ENCODE data around the gene CGB7. TPM values are rescaled to one million over a fixed set of nuclear protein-coding genes. Genes with fewer than 3 reads are reported as not detected.

CGB7 gene
- total RNA-seq, 1 donor from 2014 or later, result 7.1 TPM

GRCh38 chr19:49065905-49066512 is 8.5 kb upstream of the CGB7 start:
- TF ChIP-seq CTCF (IDR thresholded peaks at IDR 0.05; ENCODE audit: insufficient read depth, low read depth, low read length) (no peak), EZH2 (IDR thresholded peaks at IDR 0.05; ENCODE audit: insufficient read depth, low read length) (no peak)
- no peak for DNase-seq (ENCODE audit: low read depth)
- Histone ChIP-seq H3K79me2 (ENCODE audit: insufficient read depth, low read length) (peaks cover 9% of the 10 kb centered on the region), H3K9me3 (ENCODE audit: insufficient read depth, low read depth, low read length) (peaks cover 8% of the 10 kb centered on the region), H2AFZ (ENCODE audit: low read depth, low read length) (no peak overlapping the region), H4K20me1 (ENCODE audit: insufficient read depth, low read length) (peaks cover 44% of the 10 kb centered on the region), H3K9ac (ENCODE audit: low read length) (no peak overlapping the region), H3K4me1 (ENCODE audit: insufficient read depth, low read length) (peaks cover 21% of the 10 kb centered on the region), H3K27me3 (ENCODE audit: insufficient read depth, low read length) (no peaks in the 10 kb centered on the region), H3K36me3 (ENCODE audit: insufficient read depth, low read length) (no peaks in the 10 kb centered on the region), H3K27ac (ENCODE audit: low read depth, low read length) (no peak overlapping the region), H3K4me2 (ENCODE audit: low read length) (no peak overlapping the region), H3K4me3 (ENCODE audit: insufficient read depth, low read depth, low read length) (no peak overlapping the region)
- Mint-ChIP-seq H3K27ac (ENCODE audit: unreplicated experiment) (peak overlapping the region; percentile 80), H3K4me3 (ENCODE audit: unreplicated experiment) (peak overlapping the region; percentile 74), H3K36me3 (ENCODE audit: low read depth, unreplicated experiment) (peaks cover 18% of the 10 kb centered on the region), H3K9me3 (ENCODE audit: unreplicated experiment) (peaks cover 14% of the 10 kb centered on the region), H3K4me1 (ENCODE audit: low read depth, unreplicated experiment) (peaks cover 18% of the 10 kb centered on the region), H3K27me3 (ENCODE audit: low read depth, unreplicated experiment) (peaks cover 8% of the 10 kb centered on the region)
- no peak for FAIRE-seq

GRCh38 chr19:49064768-49065611 is 7.4 kb upstream of the CGB7 start, which contains the start of gene NTF4:
NTF4 (minus strand) TSS chr19:49064818; CDS start chr19:49061997, 2,821 bp downstream.
- H3K27ac Mint-ChIP-seq (ENCODE audit: unreplicated experiment), result peak within 1 kb of the TSS; percentile 75
- no peaks in the 10 kb centered on the region for H3K36me3 ChIP-seq (ENCODE audit: insufficient read depth, low read length)
- no peak within 1 kb of the TSS for H3K4me3 ChIP-seq (ENCODE audit: insufficient read depth, low read depth, low read length)
- TF ChIP-seq EZH2 (IDR thresholded peaks at IDR 0.05; ENCODE audit: insufficient read depth, low read length) (no peak), CTCF (IDR thresholded peaks at IDR 0.05; ENCODE audit: insufficient read depth, low read depth, low read length) (no peak)
- peak within 1 kb of the TSS; percentile 34 for H2AFZ ChIP-seq (ENCODE audit: low read depth, low read length)
- H3K4me1 ChIP-seq (ENCODE audit: insufficient read depth, low read length), result peaks cover 21% of the 10 kb centered on the region
- H3K9me3 Mint-ChIP-seq (ENCODE audit: unreplicated experiment), result peaks cover 9% of the 10 kb centered on the region
- H3K79me2 ChIP-seq (ENCODE audit: insufficient read depth, low read length), result peaks cover 19% of the 10 kb centered on the region
- peak within 1 kb of the TSS; percentile 80 for H3K4me2 ChIP-seq (ENCODE audit: low read length)
- peaks cover 5% of the 10 kb centered on the region for H3K27me3 Mint-ChIP-seq (ENCODE audit: low read depth, unreplicated experiment)
- peaks cover 15% of the 10 kb centered on the region for H3K36me3 Mint-ChIP-seq (ENCODE audit: low read depth, unreplicated experiment)
- no peaks in the 10 kb centered on the region for H3K9me3 ChIP-seq (ENCODE audit: insufficient read depth, low read depth, low read length)
- peak within 1 kb of the TSS; percentile 74 for H3K4me3 Mint-ChIP-seq (ENCODE audit: unreplicated experiment)
- FAIRE-seq, result no peak
- H3K27ac ChIP-seq (ENCODE audit: low read depth, low read length), result no peak within 1 kb of the TSS
- no peaks in the 10 kb centered on the region for H3K27me3 ChIP-seq (ENCODE audit: insufficient read depth, low read length)
- no peak for DNase-seq (ENCODE audit: low read depth)
- H4K20me1 ChIP-seq (ENCODE audit: insufficient read depth, low read length), result peaks cover 54% of the 10 kb centered on the region
- peak within 1 kb of the TSS; percentile 59 for H3K9ac ChIP-seq (ENCODE audit: low read length)
- H3K4me1 Mint-ChIP-seq (ENCODE audit: low read depth, unreplicated experiment), result peaks cover 22% of the 10 kb centered on the region

All from astrocyte (in vitro differentiated cells and primary cell).